GM23248 (cell line): ENCODE measurements around the gene DDX18.

ENCODE experiments used
- EZH2 ChIP-seq: fragments of 200-600 bp; sonication (generic); IDR thresholded peaks from 2 replicates; pipeline ENCODE4 v1.6.1; 2018; ENCODE audit warnings: antibody characterized with exemption, mild to moderate bottlenecking; ENCODE audit not compliant: insufficient read depth, poor library complexity, severe bottlenecking
- EZH2phosphoT487 ChIP-seq: fragments of 200-600 bp; sonication (generic); IDR thresholded peaks from 2 replicates; pipeline ENCODE4 v1.6.1; 2018; ENCODE audit warnings: antibody characterized with exemption, moderate library complexity, mild to moderate bottlenecking, low read depth; ENCODE audit not compliant: insufficient read depth

- TF ChIP-seq EZH2 (no peak), EZH2phosphoT487 (no peak)
Observed at GRCh38 chr2:117859924-117860647, 45.6 kb downstream of the DDX18 start.
